ENCODE results near the gene FRMD4B.

GRCh38 chr3:69143612-69144011, 242.3 kb downstream of the FRMD4B start:
- TF ChIP-seq CTCF (IDR thresholded peaks at IDR 0.05; ENCODE audit: extremely low read depth in 1 of 2, insufficient read depth in 1 of 2, low read depth in 1 of 2, low read length in 2 of 2) (no peak), MYC (IDR thresholded peaks at IDR 0.05; ENCODE audit: low read depth, low read length) (no peak)

Data from endothelial cell of umbilical vein (primary cell).